Mucosa of descending colon (tissue), 3 donors: Measurements from ENCODE around the gene CTF1. TPM values are rescaled to one million over a fixed set of nuclear protein-coding genes. Genes with fewer than 3 reads are reported as not detected.
"Not testable (repeated sequence)": the region's sequence is repeated elsewhere in the genome, so short reads cannot be mapped to it uniquely, and the experiment has no call there.

Experiments used
- ATAC-seq: fragments of 200-7000 bp; cut with Tn5 transposase; one replicate; pipeline ENCODE4 v1.9.1; 2020; ENCODE audit warnings: mild to moderate bottlenecking, moderate library complexity
- DNase-seq, 3 donors: peaks; one replicate each; pipeline ENCODE4 v3.0.0-alpha.2; 2020
- H3K36me3 ChIP-seq: fragments of 200-600 bp; one replicate; pipeline ENCODE4 v1.8.0; 2021; ENCODE audit warnings: low read depth, mild to moderate bottlenecking
- H3K4me1 ChIP-seq: fragments of 200-600 bp; one replicate; pipeline ENCODE4 v1.8.0; 2021; ENCODE audit warnings: low read depth, mild to moderate bottlenecking
- H3K4me3 ChIP-seq: fragments of 200-600 bp; one replicate; pipeline ENCODE4 v1.8.0; 2021; ENCODE audit warnings: mild to moderate bottlenecking
- H3K9me3 ChIP-seq: fragments of 200-600 bp; one replicate; pipeline ENCODE4 v1.8.0; 2021; ENCODE audit warnings: mild to moderate bottlenecking
- CTCF ChIP-seq: fragments of 200-600 bp; IDR thresholded peaks from one replicate; pipeline ENCODE4 v1.8.0; 2022; ENCODE audit warnings: antibody characterized with exemption, mild to moderate bottlenecking
- intact Hi-C, 2 donors: fragments of 100-400 bp; cut with DNase I in 1 of 2; cut with micrococcal nuclease in 1 of 2; formaldehyde crosslinking; loops; one replicate each; pipeline versions ENCODE4 v1.11.0 to v1.11.1; 2022; cut with DNase I, micrococcal nuclease
- total RNA-seq, 3 donors: library from RNA; stranded (reverse); fragmentation: NEBNext Ultra II Directional in 2 of 3; extraction: Animal tissue kit (Norgen Biotek cat#: 25700) in 2 of 3; gene quantifications; one replicate each; pipeline versions ENCODE4 v1.2.1 to v1.2.4, GENCODE V29; 2021 to 2023
- donor health status: DM: no; HTN: no; CAD: no; lungs with moderate emphysema.
- donor health status: DM: no; HTN: no; CAD: no.
- donor health status: DM: no; HTN: yes; CAD: no.

Gene CTF1
- total RNA-seq, 3 donors from 2014 or later = 1.1 to 7.6 (median 1.5) TPM

- H3K36me3 ChIP-seq = no peaks in the 10 kb centered on the region
- no peak overlapping the region for H3K4me3 ChIP-seq
- intact Hi-C loops = no loop called here
- DNase-seq (no peak), ATAC-seq (no peak)
- peaks cover 3% of the 10 kb centered on the region for H3K4me1 ChIP-seq
- H3K9me3 ChIP-seq = no peaks in the 10 kb centered on the region
- TF ChIP-seq CTCF = no peak
These were observed 32.8 kb downstream of the CTF1 start for GRCh38 chr16:30929167-30929566.

- Histone ChIP-seq H3K36me3 (no peaks in the 10 kb centered on the region), H3K4me3 (no peak overlapping the region), H3K9me3 (no peaks in the 10 kb centered on the region), H3K4me1 (peaks cover 3% of the 10 kb centered on the region)
- DNase-seq (no peak), ATAC-seq (no peak)
- no peak for TF ChIP-seq CTCF
- intact Hi-C loops = no loop called here
These were observed 33.8 kb downstream of the CTF1 start for GRCh38 chr16:30930160-30930571.

- no peak for DNase-seq
- ATAC-seq = no peak
- Histone ChIP-seq H3K36me3 (no peaks in the 10 kb centered on the region), H3K4me1 (no peaks in the 10 kb centered on the region), H3K4me3 (no peak overlapping the region), H3K9me3 (no peaks in the 10 kb centered on the region)
- no peak for TF ChIP-seq CTCF
- intact Hi-C loops = no loop called here
These were observed 34.7 kb downstream of the CTF1 start for GRCh38 chr16:30931068-30931650.

GRCh38 chr16:30934827-30935557 is 38.6 kb downstream of the CTF1 start:
- ATAC-seq (peak; percentile 79), DNase-seq (peak in 2 of 3 donors; percentile 48)
- no peaks in the 10 kb centered on the region for H3K36me3 ChIP-seq
- intact Hi-C loops = no loop called here
- no peaks in the 10 kb centered on the region for H3K9me3 ChIP-seq
- TF ChIP-seq CTCF = no peak
- no peak overlapping the region for H3K4me3 ChIP-seq
- H3K4me1 ChIP-seq = no peaks in the 10 kb centered on the region

- Histone ChIP-seq H3K36me3 (no peaks in the 10 kb centered on the region), H3K9me3 (no peaks in the 10 kb centered on the region), H3K4me1 (peaks cover 12% of the 10 kb centered on the region), H3K4me3 (no peak overlapping the region)
- TF ChIP-seq CTCF = no peak
- intact Hi-C loops = no loop called here
- ATAC-seq (no peak), DNase-seq (no peak)
These were observed 41.3 kb downstream of the CTF1 start for GRCh38 chr16:30937692-30938091.

- H3K4me3 ChIP-seq, ATAC-seq, intact Hi-C loops, H3K36me3 ChIP-seq, H3K9me3 ChIP-seq, DNase-seq: not testable (repeated sequence)
- H3K4me1 ChIP-seq = peaks cover 15% of the 10 kb centered on the region
These were observed 43.2 kb downstream of the CTF1 start for GRCh38 chr16:30939571-30939970.
